KG1 (cell line): Measurements from ENCODE around the gene CHSY1.
"Not testable (repeated sequence)": the region's sequence is repeated elsewhere in the genome, so short reads cannot be mapped to it uniquely, and the experiment has no call there.

ENCODE experiments used
- DNase-seq: peaks from one replicate; lab custom pipeline; 2025; lab: John Stamatoyannopoulos, UW

CHSY1 gene

GRCh38 chr15:101251830-101252820 lies at the start of gene CHSY1:
TSS of gene CHSY1 (minus strand) at chr15:101252048. CDS start at chr15:101251456, 592 bp downstream.
- DNase-seq: peak; percentile 59

- DNase-seq: no peak
Measured at GRCh38 chr15:101296418-101297405, 44.9 kb upstream of the CHSY1 start.

GRCh38 chr15:101295607-101296161 lies 43.8 kb upstream of the CHSY1 start:
- DNase-seq: no peak

- peak; percentile 93 for DNase-seq
Measured at GRCh38 chr15:101294731-101295606, 43.1 kb upstream of the CHSY1 start, which contains the start of gene SNRPA1. TSS of gene SNRPA1 (minus strand) at chr15:101295248. CDS start at chr15:101295178, 70 bp downstream.

GRCh38 chr15:101293122-101293521 lies 41.3 kb upstream of the CHSY1 start:
- DNase-seq: no peak

GRCh38 chr15:101288905-101289513 lies 37.2 kb upstream of the CHSY1 start:
- DNase-seq: peak; percentile 48

- DNase-seq: not testable (repeated sequence)
Measured at GRCh38 chr15:101287342-101287741, 35.5 kb upstream of the CHSY1 start.

- DNase-seq: no peak
Measured at GRCh38 chr15:101286471-101287114, 34.7 kb upstream of the CHSY1 start.

GRCh38 chr15:101283931-101284330 lies 32.1 kb upstream of the CHSY1 start:
- DNase-seq: no peak

GRCh38 chr15:101280007-101280406 lies 28.2 kb upstream of the CHSY1 start:
- DNase-seq: no peak

GRCh38 chr15:101277943-101278564 lies 26.2 kb upstream of the CHSY1 start:
- DNase-seq: no peak

- DNase-seq: peak; percentile 75
Measured at GRCh38 chr15:101277038-101277822, 25.4 kb upstream of the CHSY1 start, which contains the start of gene SELENOS. TSS of gene SELENOS (minus strand) at chr15:101277485. CDS start at chr15:101277417, 68 bp downstream.

- peak; percentile 47 for DNase-seq
Measured at GRCh38 chr15:101276501-101277037, 24.7 kb upstream of the CHSY1 start.

- no peak for DNase-seq
Measured at GRCh38 chr15:101275018-101275417, 23.2 kb upstream of the CHSY1 start.

GRCh38 chr15:101273534-101273933 lies 21.7 kb upstream of the CHSY1 start:
- no peak for DNase-seq

GRCh38 chr15:101272584-101272983 lies 20.7 kb upstream of the CHSY1 start:
- DNase-seq: no peak

- DNase-seq: no peak
Measured at GRCh38 chr15:101269479-101270223, 17.8 kb upstream of the CHSY1 start.
